H1 (cell line): ENCODE measurements around the gene BCAP31. TPM values are rescaled to one million over a fixed set of nuclear protein-coding genes. Genes with fewer than 3 reads are reported as not detected.
A peak's percentile ranks its signal among the peaks of the same experiment; 100 is the strongest.

Experiments
- ASH2L ChIP-seq: fragments of 200-600, 300-600 bp; sonication (generic); IDR thresholded peaks from one replicate; pipeline ENCODE4 v1.7.1; 2017; ENCODE audit warnings: low read length
- CBX8 ChIP-seq: fragments of 300-800, 300-1000 bp; sonication (generic); IDR thresholded peaks from 2 replicates; pipeline ENCODE4 v1.7.1; 2016; ENCODE audit warnings: low read depth, low read length, borderline replicate concordance
- CHD1 ChIP-seq: IDR thresholded peaks from 2 replicates; pipeline ENCODE4 v1.6.1; 2012; ENCODE audit warnings: low read depth, low read length, improper control_type of control experiment
- CHD2 ChIP-seq: IDR thresholded peaks from 2 replicates; pipeline ENCODE4 v1.6.1; 2012; ENCODE audit warnings: low read length, improper control_type of control experiment
- CTCF ChIP-seq, 3 experiments: IDR thresholded peaks; 1 replicate in 2 of 3; 2 replicates in 1 of 3; pipeline versions ENCODE4 v1.5.1 to v1.6.1; 2011; ENCODE audit warnings: low read length in 3 of 3, mild to moderate bottlenecking in 3 of 3, inconsistent platforms in 2 of 3, low read depth in 1 of 3, moderate library complexity in 1 of 3; ENCODE audit not compliant: insufficient read depth in 1 of 3; ENCODE audit errors: control extremely low read depth in 1 of 3
- GABPA ChIP-seq: IDR thresholded peaks from 2 replicates; pipeline ENCODE4 v1.6.1; 2011; ENCODE audit warnings: mild to moderate bottlenecking, low read length, moderate library complexity, borderline replicate concordance; ENCODE audit not compliant: insufficient read depth
- RNF2 ChIP-seq: fragments of 200-900, 300-1000 bp; sonication (generic); IDR thresholded peaks from 2 replicates; pipeline ENCODE4 v1.7.1; 2016; ENCODE audit warnings: borderline replicate concordance, low read depth, mild to moderate bottlenecking, antibody characterized with exemption, low read length; ENCODE audit not compliant: poor library complexity, severe bottlenecking; ENCODE audit errors: missing control alignments
- TBP ChIP-seq: IDR thresholded peaks from 2 replicates; pipeline ENCODE4 v1.6.1; 2011; ENCODE audit warnings: low read depth, low read length, improper control_type of control experiment
- polyA plus RNA-seq, 7 experiments: library from polyadenylated mRNA; depleted of rRNA in 3 of 7; stranded (reverse) in 5 of 7; unstranded in 2 of 7; fragments of >200 nt in 5 of 7; fragments of 200-250 nt in 2 of 7; gene quantifications; 1 replicate in 5 of 7; 2 replicates in 1 of 7; 4 replicates in 1 of 7; pipeline versions ENCODE4 v1.2.1 to v1.2.3, GENCODE V29; 2011 to 2013; ENCODE audit warnings: missing spikeins in 2 of 7, mixed read lengths in 2 of 7
- total RNA-seq: library from RNA; stranded (reverse); fragmentation: NEBNext Ultra II Directional; extraction: Animal tissue kit (Norgen Biotek cat#: 25700); gene quantifications from 2 replicates; pipeline ENCODE4 v1.2.1, GENCODE V29; 2021

The BCAP31 gene
- total and polyA plus RNA-seq, 2 of the 8 experiments (the other 6 are each of a cell fraction or from before 2014, with no cell fraction given): 136 to 159 TPM

GRCh38 chrX:153667956-153668396 is 56.2 kb downstream of the BCAP31 start (continued):
- peak in 2 of 3 experiments; percentile 73 to 85; a peak in 3 of 4 replicates for TF ChIP-seq CTCF (IDR thresholded peaks at IDR 0.05; ENCODE audit: control extremely low read depth in 1 of 3, insufficient read depth in 1 of 3, low read depth in 1 of 3, low read length in 3 of 3)
- peak; percentile 14; the same call in 1 of the 2 replicates for TF ChIP-seq TBP
- no peak for TF ChIP-seq GABPA
- TF ChIP-seq RNF2: no peak
- TF ChIP-seq ASH2L: no peak
- TF ChIP-seq CHD2: no peak
- TF ChIP-seq CBX8: no peak
- no peak for TF ChIP-seq CHD1
